ENCODE results near the gene MFGE8.

- TF ChIP-seq CTCF (IDR thresholded peaks at IDR 0.05; ENCODE audit: poor library complexity, severe bottlenecking) (no peak), REST (IDR thresholded peaks at IDR 0.05; ENCODE audit: borderline replicate concordance) (no peak), TAF1 (IDR thresholded peaks at IDR 0.05; ENCODE audit: low read depth) (no peak), RAD21 (conservative IDR thresholded peaks at IDR 0.05) (no peak), EZH2 (IDR thresholded peaks at IDR 0.05; ENCODE audit: borderline replicate concordance, insufficient read depth, low read length, poor library complexity, severe bottlenecking) (no peak), EP300 (conservative IDR thresholded peaks at IDR 0.05; ENCODE audit: poor library complexity, severe bottlenecking) (no peak)
Observed at GRCh38 chr15:88873786-88874185, 39.4 kb downstream of the MFGE8 start.
